Stimulated activated memory B cell treated with anti-CD40 and anti-IgM and Interleukin-4, amounts not matched to agents 10 μg/mL and 1 μg/mL and 100 μg/mL, for 72 hours (primary cell): Measurements from ENCODE around the gene PAPPA.

Source experiments
- ATAC-seq: fragments of 150-1000 bp; cut with Tn5 transposase; 2 replicates; pipeline ENCODE4 v1.10.0; 2021
- H3K27ac Mint-ChIP-seq: one replicate; pipeline ENCODE4 v1.8.0; 2022; ENCODE audit warnings: mild to moderate bottlenecking, mixed read lengths
- H3K27me3 Mint-ChIP-seq: one replicate; pipeline ENCODE4 v1.8.0; 2022; ENCODE audit warnings: mixed read lengths
- H3K36me3 Mint-ChIP-seq: one replicate; pipeline ENCODE4 v1.8.0; 2022; ENCODE audit warnings: mixed read lengths
- H3K4me1 Mint-ChIP-seq: one replicate; pipeline ENCODE4 v1.8.0; 2022; ENCODE audit warnings: mixed read lengths
- H3K4me3 Mint-ChIP-seq: one replicate; pipeline ENCODE4 v1.8.0; 2022; ENCODE audit warnings: mild to moderate bottlenecking, moderate library complexity, mixed read lengths
- H3K9me3 Mint-ChIP-seq: one replicate; pipeline ENCODE4 v1.8.0; 2022; ENCODE audit warnings: mixed read lengths

PAPPA gene, protein sequence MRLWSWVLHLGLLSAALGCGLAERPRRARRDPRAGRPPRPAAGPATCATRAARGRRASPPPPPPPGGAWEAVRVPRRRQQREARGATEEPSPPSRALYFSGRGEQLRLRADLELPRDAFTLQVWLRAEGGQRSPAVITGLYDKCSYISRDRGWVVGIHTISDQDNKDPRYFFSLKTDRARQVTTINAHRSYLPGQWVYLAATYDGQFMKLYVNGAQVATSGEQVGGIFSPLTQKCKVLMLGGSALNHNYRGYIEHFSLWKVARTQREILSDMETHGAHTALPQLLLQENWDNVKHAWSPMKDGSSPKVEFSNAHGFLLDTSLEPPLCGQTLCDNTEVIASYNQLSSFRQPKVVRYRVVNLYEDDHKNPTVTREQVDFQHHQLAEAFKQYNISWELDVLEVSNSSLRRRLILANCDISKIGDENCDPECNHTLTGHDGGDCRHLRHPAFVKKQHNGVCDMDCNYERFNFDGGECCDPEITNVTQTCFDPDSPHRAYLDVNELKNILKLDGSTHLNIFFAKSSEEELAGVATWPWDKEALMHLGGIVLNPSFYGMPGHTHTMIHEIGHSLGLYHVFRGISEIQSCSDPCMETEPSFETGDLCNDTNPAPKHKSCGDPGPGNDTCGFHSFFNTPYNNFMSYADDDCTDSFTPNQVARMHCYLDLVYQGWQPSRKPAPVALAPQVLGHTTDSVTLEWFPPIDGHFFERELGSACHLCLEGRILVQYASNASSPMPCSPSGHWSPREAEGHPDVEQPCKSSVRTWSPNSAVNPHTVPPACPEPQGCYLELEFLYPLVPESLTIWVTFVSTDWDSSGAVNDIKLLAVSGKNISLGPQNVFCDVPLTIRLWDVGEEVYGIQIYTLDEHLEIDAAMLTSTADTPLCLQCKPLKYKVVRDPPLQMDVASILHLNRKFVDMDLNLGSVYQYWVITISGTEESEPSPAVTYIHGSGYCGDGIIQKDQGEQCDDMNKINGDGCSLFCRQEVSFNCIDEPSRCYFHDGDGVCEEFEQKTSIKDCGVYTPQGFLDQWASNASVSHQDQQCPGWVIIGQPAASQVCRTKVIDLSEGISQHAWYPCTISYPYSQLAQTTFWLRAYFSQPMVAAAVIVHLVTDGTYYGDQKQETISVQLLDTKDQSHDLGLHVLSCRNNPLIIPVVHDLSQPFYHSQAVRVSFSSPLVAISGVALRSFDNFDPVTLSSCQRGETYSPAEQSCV (N-terminal part only)

DNA sequence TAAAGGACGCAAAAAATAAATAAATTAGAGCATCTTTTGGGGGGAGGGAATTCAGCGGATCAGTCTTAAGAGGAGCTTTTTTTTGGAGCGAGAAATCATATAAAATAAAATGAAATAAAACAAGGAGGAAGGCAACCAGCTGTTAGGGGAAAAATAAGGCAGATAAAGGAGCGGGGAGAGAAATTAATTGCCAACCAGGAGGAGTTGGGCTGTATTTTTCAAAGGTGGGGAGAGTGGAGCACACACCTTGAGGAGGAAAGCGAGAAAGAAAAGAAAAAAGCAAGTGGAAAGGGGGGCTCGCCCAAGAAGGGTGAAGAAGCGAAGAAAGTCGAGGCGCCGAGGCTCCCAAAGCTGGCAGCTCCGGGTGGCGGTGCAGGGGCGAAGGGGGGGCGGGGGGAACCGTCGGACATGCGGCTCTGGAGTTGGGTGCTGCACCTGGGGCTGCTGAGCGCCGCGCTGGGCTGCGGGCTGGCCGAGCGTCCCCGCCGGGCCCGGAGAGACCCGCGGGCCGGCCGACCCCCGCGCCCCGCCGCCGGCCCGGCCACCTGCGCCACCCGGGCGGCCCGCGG lies at the start of gene PAPPA:
PAPPA (plus strand) TSS at position 27 of the 569 bp plus-strand sequence; CDS start at position 409, 382 bp downstream.
- no peak for ATAC-seq
- Mint-ChIP-seq H3K36me3 (no peaks in the 10 kb centered on the region), H3K9me3 (peaks cover 3% of the 10 kb centered on the region), H3K4me3 (peak within 1 kb of the TSS; percentile 73), H3K27ac (no peak within 1 kb of the TSS), H3K27me3 (peaks cover 81% of the 10 kb centered on the region), H3K4me1 (peaks cover 21% of the 10 kb centered on the region)

DNA sequence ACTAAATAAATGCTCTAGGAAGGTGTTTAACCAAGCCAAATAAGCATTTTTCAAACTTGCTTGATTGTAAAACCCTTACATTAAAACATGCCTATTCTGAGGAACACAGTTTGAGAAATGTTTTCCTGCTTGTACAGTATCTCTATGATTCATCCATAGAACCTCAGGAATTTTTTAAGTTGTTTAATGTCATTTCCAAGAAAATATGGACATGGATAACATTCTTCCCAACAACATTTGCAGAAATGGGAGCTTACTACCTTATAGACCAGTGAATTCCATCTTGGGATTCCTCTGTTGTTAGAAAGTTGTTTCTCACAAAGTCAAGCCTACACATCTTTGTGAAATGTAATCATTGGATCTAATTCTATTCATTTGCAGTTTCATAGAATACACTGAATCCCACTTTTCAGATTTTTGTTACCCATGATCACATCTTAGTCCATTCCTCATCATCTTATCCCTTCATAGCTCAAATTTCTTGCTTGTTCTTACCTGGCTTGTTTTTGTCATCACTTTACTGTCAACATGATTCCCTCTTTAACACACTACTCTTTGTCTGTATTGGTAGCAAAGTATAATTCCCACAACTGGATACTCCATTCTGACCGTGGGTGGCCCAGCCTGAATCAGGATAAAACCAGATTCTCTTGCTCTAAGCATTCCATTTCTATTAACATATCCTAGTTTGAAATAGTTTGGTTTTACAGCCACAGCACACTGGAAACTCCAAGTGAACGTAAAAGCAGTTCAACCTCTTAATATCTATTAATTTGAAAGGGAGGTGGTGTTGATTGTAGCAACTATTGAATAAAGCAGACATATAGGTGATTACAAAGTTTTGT lies 49.4 kb upstream of the PAPPA start:
- Mint-ChIP-seq H3K27me3 (no peaks in the 10 kb centered on the region), H3K4me3 (no peak overlapping the region), H3K4me1 (no peaks in the 10 kb centered on the region), H3K27ac (no peak overlapping the region), H3K9me3 (peaks cover 8% of the 10 kb centered on the region), H3K36me3 (no peaks in the 10 kb centered on the region)
- ATAC-seq, result no peak

DNA sequence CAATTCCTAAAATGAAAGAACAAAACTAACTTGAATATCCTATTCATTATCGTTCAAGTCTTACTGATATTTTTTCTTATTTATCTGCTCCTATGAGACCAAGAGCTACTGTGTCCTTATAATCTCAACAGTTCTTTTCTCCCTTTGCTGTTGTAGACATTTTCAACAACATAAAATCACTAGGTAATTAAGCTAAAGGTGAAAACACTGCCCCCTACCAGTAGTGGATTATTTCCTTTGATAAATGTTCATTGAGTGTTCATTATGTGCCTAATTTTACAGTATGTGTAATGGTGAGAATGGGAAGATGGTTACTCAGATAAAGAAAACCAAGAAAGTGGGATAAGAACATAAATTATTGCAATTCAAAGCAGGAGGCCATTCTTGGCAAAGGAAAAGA lies 41.4 kb upstream of the PAPPA start:
- H3K4me3 Mint-ChIP-seq, result no peak overlapping the region
- H3K36me3 Mint-ChIP-seq, result no peaks in the 10 kb centered on the region
- H3K27ac Mint-ChIP-seq, result no peak overlapping the region
- no peak for ATAC-seq
- no peaks in the 10 kb centered on the region for H3K27me3 Mint-ChIP-seq
- H3K9me3 Mint-ChIP-seq, result peaks cover 10% of the 10 kb centered on the region
- no peaks in the 10 kb centered on the region for H3K4me1 Mint-ChIP-seq

DNA sequence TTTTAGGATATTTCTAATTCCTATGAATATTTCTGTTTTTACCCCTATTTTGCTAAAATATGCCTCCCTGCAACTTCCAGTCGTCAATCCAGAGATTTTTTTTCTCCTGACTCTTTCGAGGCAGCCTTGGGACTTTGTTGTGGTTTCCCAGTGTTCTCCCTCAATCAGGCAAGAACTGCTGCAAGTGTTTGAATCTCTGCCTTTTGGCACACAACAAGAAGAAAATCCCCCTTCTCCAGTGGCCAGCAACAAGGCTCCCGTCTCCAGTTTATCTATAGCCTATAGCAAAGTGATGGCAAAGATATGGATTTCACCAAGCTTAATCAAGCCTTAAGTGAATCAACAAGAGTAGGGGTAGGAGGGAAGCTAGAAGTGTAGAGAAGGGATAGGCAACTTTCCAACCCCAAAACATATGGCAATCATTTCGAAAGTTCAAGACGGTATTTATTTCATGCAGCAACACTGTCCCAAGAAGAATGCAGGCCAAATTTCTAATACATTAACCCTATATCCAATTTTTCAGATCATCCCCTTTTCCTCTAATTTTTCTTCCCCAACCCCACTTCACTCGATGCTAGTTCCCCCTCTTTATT lies 37.7 kb upstream of the PAPPA start:
- Mint-ChIP-seq H3K4me1 (no peaks in the 10 kb centered on the region), H3K4me3 (no peak overlapping the region), H3K36me3 (no peaks in the 10 kb centered on the region), H3K9me3 (peaks cover 17% of the 10 kb centered on the region), H3K27me3 (no peaks in the 10 kb centered on the region), H3K27ac (no peak overlapping the region)
- ATAC-seq, result no peak

DNA sequence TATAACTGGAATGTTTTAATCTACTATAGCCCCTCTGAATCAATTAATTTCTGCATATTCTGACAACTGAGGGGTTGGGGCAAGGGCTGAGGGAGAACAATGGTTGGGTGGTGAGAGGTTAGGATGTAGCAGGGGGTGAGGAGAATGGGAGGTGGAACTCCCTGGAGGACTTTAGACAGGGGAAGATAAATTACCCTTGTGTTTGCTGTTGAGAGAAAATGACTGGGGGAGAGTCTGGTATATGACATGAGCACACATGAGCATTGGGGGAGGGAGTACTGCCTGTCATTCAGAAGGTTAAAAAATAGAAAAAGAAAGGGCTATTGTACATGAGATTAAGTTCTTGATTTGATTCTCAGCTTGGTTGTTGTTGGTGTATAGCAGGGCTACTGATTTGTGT lies 37.2 kb upstream of the PAPPA start:
- H3K9me3 Mint-ChIP-seq, result peaks cover 20% of the 10 kb centered on the region

DNA sequence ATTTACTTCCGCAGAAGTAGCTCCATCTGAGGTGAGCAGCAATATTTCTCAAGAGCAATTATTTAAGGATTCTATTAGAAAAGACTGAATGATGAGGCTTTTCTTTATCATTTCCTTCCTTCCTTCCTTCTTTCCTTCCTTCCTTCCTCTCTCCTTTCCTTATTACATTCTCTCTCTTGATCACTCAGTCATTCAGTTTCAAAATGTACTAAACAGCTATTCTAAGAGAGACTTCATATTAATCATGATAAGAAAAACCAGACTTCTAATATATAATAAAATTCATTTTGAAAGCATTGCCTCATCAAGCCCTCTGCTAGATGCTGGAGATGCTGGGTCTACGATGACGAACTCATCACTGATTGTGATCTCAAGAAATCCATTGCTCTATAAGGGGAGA lies 30.4 kb upstream of the PAPPA start:
- Mint-ChIP-seq H3K4me1 (no peaks in the 10 kb centered on the region), H3K27ac (no peak overlapping the region)

More for the DNA sequence above, 37.2 kb upstream of the PAPPA start:
- no peaks in the 10 kb centered on the region for H3K4me1 Mint-ChIP-seq
- no peaks in the 10 kb centered on the region for H3K36me3 Mint-ChIP-seq
- H3K4me3 Mint-ChIP-seq, result no peak overlapping the region
- H3K27ac Mint-ChIP-seq, result no peak overlapping the region
- no peaks in the 10 kb centered on the region for H3K27me3 Mint-ChIP-seq
- ATAC-seq, result no peak

DNA sequence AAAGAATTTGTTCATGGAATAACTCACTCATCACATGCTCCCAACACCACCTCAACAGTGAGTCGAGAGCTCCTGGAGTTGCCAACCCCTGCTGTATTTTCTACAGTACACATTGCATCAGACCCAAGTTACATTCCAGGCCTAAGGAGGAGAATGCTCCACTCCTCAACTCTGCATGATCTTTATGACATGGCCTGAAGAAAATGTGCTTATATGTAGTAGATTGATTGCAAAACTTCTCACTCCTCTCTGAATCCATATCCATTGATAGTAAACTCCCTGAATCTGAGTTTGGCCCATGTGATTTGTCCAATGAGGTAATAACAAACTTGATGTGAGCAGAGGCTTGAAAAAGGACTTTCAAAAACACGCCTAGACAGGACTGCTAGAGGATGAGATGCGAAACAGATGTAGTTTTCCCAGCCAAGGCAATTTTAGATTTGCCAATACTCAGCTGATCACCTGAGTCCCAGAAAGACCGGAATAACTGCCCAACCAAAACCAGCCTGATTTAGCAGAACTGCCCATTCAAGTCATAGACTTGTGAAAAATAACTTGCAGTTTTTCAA lies 29.0 kb upstream of the PAPPA start:
- H3K27me3 Mint-ChIP-seq, result no peaks in the 10 kb centered on the region

More for the DNA sequence above, 30.4 kb upstream of the PAPPA start:
- H3K4me3 Mint-ChIP-seq, result no peak overlapping the region
- H3K27me3 Mint-ChIP-seq, result no peaks in the 10 kb centered on the region
- peaks cover 19% of the 10 kb centered on the region for H3K9me3 Mint-ChIP-seq
- no peak for ATAC-seq
- no peaks in the 10 kb centered on the region for H3K36me3 Mint-ChIP-seq

DNA sequence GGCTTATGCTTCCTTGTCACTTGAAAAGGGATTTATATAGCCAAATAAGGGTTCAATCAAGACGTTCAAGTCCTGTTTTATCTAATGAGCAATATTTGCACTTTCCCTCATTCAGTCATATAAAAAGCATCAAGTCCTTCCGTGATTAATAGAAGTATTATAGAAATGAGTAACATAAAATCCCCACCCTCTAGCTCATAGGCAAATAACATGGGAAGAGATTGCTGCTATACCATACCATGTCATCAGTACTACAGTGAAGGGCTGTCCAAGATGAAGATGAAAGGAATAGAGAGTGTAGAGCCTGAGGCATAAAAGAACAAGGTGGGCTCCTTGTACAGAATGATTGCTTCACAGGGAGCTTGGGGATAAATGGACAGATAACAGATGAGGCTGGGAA lies 20.4 kb upstream of the PAPPA start:
- Mint-ChIP-seq H3K4me3 (no peak overlapping the region), H3K27me3 (no peaks in the 10 kb centered on the region), H3K27ac (no peak overlapping the region), H3K4me1 (no peaks in the 10 kb centered on the region), H3K36me3 (no peaks in the 10 kb centered on the region), H3K9me3 (peaks cover 21% of the 10 kb centered on the region)
- ATAC-seq, result no peak

More for the DNA sequence above, 29.0 kb upstream of the PAPPA start:
- H3K27ac Mint-ChIP-seq, result no peak overlapping the region
- H3K4me1 Mint-ChIP-seq, result no peaks in the 10 kb centered on the region
- no peak for ATAC-seq
- H3K36me3 Mint-ChIP-seq, result no peaks in the 10 kb centered on the region
- H3K9me3 Mint-ChIP-seq, result peaks cover 14% of the 10 kb centered on the region
- H3K4me3 Mint-ChIP-seq, result no peak overlapping the region

DNA sequence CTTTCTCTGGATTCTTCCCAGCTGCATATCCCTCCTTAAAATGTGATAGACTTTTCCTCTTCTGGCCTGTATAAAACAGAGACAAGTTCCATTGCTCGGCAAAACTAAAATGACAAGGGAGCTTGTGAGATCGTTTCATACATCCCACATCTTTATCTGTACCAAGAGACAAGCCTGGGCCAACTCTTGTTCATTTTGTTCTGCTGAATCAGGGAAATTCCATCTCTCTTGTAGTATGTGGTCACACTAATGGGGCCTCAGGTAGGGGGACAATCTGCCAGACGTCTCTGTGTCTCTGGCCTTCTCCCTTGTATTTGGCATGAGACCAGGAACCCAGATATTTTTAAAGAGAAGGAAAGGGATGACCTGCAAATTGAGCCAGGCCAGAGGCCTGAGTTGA lies 18.6 kb upstream of the PAPPA start:
- Mint-ChIP-seq H3K4me3 (no peak overlapping the region), H3K36me3 (no peaks in the 10 kb centered on the region), H3K27ac (no peak overlapping the region), H3K9me3 (peaks cover 21% of the 10 kb centered on the region), H3K27me3 (no peaks in the 10 kb centered on the region), H3K4me1 (no peaks in the 10 kb centered on the region)
- no peak for ATAC-seq

DNA sequence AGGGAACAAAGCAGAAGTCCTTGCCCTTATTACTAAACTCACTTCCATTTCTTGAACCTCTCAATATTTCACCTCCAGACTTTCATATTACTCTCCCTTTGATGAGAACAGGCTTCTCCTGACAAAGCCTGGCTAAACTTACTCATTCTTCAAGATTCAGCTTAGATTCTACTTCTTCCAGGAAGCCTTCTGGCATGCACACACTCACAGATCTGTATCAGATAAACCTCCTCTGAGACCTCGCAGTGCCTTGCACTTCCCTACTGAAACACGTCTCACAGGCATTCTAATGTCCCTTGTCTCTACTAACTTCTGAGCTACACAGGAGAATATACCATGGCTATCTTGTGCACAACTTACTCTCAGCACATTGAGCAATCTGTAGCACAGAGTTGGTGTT lies 16.6 kb upstream of the PAPPA start:
- no peak for ATAC-seq
- Mint-ChIP-seq H3K4me1 (no peaks in the 10 kb centered on the region), H3K4me3 (no peak overlapping the region), H3K27me3 (no peaks in the 10 kb centered on the region), H3K36me3 (no peaks in the 10 kb centered on the region), H3K27ac (no peak overlapping the region), H3K9me3 (peaks cover 19% of the 10 kb centered on the region)

DNA sequence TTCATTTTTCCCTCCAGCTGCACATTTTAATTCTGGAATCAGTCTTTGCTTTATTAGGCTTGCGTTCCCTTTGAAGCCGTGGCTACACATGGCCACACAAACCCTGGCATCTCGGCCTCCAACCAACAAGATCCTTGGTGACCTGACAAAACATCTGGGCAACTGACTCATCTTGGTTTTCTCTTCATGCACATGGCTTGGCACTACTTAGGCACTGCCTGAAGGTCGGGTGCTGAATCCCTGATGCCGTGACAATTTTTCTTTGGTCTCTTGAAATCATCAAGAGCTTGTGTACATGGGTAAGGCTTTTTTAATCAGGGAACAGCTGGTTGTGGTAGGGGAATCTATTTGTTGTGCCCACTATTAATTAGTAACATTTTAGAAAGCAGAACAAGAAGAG lies 16.0 kb upstream of the PAPPA start:
- H3K4me1 Mint-ChIP-seq, result no peaks in the 10 kb centered on the region
- no peak overlapping the region for H3K4me3 Mint-ChIP-seq
- H3K27me3 Mint-ChIP-seq, result no peaks in the 10 kb centered on the region
- H3K27ac Mint-ChIP-seq, result no peak overlapping the region
- no peaks in the 10 kb centered on the region for H3K36me3 Mint-ChIP-seq
- H3K9me3 Mint-ChIP-seq, result peaks cover 16% of the 10 kb centered on the region
- no peak for ATAC-seq

DNA sequence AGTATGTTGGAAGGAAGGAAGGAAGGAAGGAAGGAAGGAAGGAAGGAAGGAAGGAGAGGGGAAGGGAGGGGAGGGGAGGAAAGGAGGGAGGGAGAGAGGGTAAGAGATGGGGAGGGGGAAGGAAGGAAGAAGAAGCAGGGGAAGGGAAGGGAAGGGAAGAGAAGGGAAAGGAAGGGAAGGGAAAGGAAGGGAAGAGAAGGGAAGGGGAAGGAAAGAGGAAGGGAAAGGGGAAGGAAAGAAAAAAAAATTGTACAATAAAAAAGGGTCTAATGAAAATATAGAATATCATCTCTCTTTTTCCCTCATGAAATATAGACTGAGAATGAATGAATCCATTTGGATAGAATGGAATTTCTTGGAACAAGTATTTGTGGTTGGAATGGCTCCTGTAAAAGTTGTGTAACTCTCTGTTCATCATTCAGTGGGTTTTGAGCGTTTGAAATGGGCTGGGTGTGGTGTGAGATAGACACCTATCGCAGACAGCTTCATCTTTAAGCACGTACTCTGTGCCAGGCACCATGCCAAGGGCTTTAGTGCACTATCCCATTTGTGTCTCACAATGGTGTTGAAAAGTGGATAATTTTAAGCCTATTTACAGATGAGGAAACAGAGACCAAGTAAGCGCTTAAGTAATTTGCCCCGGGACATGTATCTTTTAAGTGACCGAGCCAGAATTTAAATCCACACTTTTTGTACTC lies 11.6 kb upstream of the PAPPA start:
- Mint-ChIP-seq H3K9me3 (peaks cover 10% of the 10 kb centered on the region), H3K27ac (no peak overlapping the region), H3K4me1 (no peaks in the 10 kb centered on the region), H3K36me3 (no peaks in the 10 kb centered on the region), H3K4me3 (no peak overlapping the region), H3K27me3 (peaks cover 8% of the 10 kb centered on the region)
- no peak for ATAC-seq
